RKO (cell line): ENCODE results near the gene SSUH2.

ENCODE experiments used
- DNase-seq: peaks from one replicate; pipeline ENCODE4 v3.0.0-alpha.2; 2016; ENCODE audit warnings: low spot score

SSUH2 gene

DNA sequence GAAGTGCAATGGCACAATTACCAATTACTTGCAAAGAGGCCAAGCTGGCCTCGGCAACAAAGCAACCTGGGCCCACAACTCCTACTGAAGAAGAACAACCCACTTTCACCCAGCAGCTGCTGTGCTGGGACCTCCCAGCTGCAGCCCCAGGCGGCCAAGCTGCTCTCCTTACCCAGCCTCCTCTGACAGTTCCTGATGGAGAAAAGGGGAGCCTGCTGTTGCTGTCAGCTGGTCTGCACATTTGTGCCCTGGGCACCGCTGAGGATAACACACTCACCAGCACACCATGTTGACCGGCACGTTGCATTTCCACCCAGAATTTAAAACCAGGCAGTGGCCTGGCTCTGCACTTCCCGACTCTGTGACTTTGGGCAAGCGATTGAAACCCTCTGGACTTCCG lies 33.6 kb downstream of the SSUH2 start:
- no peak for DNase-seq

DNA sequence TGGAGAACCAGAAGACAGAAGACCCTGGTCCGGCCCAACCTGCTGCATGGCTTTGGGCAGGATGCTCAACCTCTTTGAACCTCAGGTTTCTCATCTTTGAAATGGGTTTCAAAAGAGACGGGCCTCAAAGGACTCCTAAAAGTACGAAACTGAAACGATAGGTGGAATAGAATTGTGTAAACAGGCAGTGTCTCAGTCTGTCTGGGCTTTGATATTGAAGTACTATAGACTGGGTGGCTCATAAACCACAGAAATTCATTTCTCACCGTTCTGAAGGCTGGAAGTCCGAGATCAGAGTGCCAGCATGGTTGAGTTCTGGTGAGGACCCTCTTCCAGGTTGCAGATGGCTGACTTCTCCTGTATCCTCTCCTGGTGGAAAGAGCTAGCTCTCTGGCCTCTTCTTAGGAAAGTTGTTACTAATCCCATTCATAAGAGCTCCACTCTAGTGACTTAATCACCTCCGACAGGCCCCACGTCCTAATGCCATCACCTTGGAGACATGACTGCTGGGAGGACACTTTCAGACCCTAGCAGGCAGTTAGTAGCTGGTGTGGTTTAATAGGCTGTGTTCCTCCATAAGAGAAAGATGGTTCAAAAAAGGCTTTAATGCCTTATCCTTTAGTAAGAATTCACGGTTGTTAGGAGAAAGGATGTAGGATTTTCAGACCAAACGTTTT lies 35.7 kb downstream of the SSUH2 start:
- no peak for DNase-seq

DNA sequence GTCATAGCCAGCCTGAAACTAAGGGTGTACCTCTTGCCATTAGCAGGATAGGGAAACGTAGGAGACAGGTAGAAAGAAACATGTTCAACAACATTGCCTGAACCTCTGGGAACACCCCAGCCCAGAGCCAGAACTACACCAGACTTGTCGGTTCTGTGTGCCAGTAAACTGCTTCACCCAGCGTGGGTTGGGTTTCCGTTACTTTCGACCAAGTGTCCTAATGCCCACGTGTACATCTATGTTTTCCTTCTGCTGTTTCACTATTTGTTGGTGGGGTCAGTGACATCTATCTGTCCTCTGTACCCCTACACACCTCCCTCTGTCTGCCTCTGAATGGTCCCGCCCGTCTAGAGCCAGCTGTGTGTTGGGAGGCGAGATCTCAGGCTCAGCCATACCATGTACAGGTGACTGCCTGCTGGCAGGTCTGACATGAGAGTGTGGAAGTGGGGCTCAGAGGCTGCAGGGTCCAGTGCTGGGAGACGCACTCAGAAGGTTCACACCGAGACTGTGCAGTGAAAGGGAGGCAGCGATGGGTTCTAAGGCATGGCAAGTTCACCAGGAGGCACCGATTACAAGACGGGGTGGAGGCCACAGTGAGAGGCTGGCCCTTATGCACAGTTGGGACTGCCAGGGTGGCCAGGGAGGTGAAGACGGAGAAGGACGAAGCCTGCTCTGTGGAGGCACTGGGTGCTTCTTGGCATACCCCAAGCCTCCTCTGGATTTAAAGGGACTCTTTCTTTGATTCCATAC lies 36.4 kb downstream of the SSUH2 start:
- DNase-seq: no peak

DNA sequence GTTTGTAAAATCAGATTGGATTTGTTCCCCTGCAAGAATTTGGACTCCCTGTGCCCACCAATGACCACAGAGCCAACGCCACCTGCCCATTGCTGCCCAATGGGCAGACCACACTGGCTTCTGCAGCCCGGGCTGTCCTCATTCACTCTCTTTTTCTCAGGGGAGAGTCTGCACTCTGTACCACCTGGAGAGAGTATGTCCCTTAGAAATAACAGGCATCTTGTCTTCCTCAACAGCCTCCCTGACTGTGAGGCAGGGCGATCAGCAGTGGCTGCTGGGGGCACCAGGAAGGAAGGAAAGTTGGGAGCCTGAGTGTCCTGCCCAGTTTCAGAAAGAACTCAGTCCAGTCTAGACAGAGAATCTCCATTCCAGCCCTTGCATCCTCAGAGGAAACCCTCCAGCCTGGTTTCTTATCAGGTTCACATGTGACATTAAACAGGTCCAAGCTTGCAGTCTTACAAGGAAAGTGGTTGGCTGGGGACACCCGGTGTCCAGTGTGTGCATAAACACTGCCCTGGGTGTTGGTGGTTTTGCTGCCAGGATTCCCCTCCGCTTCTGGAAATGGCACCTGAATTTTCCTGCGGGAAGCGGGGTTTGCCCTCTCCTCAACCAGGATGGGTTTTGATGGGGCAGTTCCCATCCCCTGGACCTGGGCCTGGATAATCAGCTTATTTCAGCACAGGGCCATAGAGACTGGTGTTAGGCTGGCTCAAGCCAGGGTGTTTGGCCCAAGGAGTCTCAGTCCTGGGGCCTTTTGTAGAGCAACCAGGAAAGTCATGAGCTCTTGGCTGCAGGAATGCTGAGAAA lies 37.2 kb downstream of the SSUH2 start:
- peak; percentile 9 for DNase-seq

DNA sequence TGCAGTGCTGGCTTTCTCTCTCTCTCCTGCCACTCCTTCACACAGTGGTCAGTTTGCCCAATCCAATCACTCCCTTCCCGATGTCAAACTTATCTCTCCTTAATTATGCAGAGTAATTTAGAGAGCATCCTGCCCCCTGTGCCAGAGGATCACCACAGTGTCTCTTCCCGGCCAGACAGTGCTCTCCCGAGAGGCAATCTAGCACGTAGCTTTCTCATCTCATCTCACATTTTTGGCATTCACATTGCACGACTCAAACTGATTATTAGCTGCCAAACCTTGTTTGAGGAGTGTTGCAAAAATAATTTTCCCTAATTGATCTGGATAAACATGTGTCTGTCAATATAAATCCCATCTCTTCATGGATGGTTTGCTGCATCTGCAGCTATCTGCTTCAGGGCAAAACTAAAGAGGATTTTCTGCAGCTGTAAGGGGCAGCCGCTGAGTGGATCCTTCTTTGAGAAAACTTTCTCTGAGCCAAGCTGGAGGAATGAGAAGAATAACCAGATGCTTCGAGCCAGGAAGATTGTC lies 37.8 kb downstream of the SSUH2 start:
- no peak for DNase-seq

DNA sequence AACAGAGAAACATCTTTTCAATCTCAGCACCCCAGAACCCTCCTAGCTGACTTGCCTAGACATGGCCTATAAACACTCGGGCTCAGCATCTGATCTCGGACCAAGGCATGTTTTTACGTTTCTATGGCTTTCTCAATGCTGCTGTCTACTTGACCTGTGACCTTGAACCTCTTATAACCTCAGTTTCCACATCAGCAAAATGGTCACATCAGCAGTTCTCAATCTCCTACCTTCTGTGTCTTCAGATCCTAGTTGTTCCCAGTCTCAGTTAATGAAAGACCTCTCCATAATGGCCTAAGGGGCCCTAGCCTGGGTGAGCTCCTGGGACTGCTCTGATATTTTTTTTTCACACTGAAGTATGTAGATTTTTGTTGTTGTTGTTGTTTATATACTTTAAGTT lies 39.6 kb downstream of the SSUH2 start:
- no peak for DNase-seq

DNA sequence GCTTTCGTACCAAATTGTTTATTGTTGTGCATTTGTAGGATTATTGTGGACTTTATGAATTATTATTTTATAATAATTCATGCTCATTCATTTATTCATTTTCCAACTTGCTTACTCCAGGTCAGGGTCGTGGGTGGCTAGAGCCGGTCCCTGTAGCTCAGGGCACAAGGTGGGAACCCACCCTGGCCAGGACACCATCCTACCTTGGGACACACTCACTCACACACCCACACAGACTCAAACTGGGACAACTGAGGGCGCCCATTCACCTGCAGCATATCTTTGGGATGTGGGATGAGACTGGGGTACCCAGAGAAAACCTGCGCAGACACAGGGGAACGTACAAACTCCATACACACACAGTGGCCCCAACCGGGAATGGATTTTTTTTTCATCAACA lies 40.6 kb downstream of the SSUH2 start:
- DNase-seq: no peak

DNA sequence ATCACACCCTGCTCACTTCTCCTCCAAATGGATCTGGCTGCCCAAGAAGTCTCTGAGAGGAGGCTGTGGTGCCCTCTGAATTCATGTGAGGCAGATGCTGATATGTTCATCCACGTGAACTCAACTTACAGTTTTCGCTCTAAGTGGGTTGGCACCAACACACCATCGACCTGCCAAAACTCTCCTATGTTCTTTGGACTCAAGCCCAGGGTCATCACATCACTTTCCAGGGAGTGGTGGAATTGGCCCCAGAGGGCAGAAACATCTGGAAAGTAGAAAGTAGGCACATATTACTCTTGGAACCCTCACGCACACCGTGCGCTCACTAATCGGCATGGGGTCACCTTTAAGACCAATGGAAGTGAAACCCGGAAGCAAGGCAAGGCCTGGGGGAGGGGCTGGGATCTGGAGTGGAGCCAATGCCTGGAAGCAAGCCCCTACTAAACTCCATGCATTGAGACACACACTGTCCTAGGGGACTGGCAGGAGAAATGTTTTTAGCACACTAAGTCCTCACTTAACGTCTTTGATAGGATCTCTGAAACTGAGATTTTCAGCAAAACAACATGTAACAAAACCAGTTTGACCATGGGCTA lies 41.4 kb downstream of the SSUH2 start:
- DNase-seq: no peak

DNA sequence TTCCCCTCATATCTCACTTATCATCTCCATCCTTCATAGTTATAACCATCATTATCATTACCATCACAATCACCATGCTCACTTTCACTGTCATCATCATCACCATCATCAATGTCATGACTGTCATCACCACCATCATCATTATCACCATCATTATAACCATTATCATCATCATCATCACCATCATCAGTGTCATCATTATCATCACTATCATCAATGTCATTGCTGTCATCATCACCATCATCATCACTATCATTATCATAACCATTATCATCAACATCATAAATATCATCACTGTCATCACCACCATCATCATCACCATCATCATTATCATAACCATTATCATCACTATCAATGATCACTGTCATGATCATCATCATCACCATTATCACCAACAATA lies 44.1 kb downstream of the SSUH2 start:
- no peak for DNase-seq

DNA sequence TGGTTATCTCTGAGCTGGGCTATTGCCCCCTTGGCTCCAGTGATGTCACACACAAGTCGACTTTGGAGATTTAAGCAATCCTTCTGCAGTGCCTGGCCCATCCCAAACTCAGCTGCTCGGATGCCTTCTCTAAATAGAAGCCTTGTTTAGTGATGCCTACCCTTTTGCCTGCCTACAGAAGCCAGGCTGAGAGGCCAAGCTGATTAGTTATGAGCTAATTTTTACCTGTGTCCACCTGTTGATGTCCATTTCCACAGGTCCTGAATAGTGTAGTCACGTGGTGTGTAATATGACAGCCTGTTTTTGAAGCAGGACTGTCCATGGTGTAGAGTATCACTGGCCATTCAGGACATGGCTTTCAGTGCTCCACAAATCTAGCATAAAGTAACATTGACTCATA lies 45.5 kb downstream of the SSUH2 start:
- DNase-seq: no peak

DNA sequence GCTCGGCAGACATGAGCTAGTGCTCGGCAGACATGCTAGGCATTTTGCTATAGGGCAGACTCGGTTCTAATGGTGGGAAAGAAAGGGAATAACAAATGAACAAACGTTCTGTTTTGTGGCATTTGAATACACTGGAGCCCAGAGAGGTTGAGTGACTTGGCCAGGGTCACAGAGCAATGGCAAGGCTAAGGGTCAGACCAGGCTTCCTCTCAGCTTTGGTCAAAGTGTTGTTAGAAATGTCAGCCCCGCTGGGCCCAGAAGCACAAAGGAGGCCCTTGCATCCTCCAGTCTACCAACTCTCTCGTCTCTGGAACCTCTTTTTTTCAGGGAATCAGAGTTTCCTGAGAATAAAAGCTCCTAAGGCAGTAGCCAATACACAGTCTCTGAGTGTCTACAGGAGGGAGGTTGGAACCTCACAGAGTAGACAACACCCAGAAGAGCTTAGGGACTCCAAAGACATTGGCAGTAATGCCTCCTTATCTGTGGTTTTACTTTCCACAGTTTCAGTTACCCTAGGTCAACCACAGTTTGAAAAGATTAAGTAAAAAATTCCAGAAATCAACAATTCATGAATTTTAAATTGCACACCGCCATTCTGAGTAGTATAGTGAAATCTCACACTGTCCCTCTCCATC lies 47.3 kb downstream of the SSUH2 start:
- DNase-seq: no peak

DNA sequence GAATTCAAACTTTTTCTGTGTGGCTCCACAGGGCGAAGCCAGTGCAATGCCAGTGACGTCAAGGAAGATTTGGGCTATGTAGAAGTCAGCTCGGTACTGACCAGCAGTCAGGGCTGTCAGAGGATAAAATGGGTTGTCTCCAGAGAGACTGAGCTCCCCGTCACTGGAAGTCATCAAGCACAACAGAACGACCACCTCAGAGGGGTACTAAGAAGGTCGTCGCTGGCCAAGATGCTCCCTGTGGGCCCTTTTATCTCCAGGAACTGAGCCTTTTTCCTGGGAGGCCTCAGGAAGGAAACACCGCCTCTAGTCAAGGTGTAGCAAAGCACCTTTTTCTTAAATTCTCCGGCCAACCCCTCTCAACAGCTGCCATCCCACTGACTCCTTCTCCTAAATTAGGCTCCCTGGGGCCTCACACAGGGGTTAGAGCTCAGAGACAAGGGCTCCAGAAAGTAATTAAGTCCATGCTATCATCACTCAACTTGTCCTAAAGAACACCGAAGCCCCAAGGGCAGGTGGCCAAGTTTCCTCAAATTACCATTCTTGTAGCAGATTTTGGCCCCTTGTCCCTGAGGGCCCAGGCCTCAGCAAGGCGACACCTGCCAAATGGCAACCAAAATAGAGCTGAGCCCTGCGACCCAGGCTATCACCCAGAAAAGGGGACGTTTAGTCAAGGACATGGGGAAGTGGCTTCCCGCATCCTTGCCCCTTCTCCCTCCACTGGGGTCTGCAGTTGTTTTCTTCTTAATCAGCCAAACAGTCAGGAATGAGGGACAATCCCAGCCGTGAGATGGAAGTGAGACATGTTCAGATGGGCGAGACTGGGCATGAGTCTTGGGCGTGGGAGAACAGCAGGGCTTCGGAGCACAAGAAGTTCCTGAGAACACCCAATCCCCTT lies 48.0 kb downstream of the SSUH2 start:
- DNase-seq: no peak

DNA sequence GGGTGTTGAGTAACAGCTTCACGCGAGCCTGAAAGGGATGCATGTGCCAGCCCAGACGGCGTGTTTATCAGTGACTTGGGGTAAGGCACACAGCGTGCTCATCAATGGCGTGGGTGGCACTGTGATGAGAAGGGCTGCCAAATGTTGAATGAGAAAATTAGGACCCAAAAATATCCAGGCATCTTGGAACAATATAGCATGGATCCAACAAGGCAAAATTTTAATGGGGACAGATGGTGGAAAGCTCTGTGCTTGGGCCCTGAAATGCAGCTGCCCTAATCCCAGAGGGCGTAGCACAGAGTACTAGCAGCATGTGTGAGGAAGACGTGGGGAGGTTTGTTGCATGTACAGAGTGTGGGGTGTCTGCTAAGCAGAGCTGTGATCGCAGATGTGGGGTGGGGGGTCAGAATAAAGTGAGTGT lies 48.9 kb downstream of the SSUH2 start:
- DNase-seq: no peak

DNA sequence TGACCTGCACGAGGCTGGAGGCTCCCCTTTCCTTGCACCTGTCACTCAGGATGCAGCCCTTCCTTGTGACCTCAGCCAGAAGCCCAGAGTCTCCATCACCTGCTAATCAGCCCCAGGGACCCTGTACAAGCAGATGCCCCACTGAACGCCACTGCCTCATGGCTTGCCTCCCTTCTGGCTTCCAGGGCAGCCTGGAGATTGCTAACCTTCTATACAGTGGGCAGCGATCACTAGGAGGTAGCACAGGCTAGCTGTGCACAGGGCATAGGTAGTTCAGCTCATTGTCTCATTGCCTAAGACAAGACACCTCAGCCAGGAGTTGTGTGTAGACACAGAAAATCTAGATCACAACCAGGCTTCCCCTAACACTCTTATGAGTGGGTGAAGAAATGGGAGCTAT lies 49.3 kb downstream of the SSUH2 start:
- DNase-seq: no peak

DNA sequence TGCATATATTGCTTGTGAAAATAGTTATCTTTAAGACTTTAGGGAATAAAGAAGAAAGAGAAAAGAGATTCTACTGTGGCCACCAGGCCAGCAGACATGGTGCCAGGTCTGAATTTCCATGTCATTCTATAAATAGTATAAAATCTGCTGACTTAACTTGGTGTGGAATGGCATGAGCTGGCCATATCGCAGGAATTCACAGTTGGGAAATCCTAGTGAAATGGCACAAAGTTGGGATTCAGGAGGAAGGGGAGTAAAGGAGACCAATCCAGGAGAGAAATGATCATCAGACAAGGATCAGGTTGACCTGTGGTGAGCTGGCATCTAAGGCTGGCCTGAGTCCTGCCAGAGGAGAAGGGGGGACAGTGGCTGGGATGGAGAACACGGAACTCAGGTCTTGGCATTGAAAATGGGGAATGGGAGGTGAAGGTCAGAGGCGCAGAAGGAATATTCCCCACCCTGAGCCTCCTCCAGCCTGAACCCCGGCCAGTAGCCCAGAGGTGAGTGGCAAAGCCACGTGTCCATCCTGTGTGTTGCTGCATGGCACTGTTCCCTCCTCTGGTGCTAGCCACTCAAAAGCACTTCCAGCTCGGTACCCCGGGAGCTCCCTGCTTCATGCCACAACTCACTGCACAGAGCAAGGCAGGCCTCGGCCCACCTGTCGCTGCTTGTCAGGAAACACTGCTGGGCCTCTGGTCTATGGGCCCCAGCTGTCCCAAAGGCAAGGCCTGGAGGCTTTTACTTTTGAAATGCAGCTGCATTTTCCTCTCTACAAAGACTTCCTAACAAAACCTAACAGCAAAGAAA lies 51.4 kb downstream of the SSUH2 start:
- no peak for DNase-seq

DNA sequence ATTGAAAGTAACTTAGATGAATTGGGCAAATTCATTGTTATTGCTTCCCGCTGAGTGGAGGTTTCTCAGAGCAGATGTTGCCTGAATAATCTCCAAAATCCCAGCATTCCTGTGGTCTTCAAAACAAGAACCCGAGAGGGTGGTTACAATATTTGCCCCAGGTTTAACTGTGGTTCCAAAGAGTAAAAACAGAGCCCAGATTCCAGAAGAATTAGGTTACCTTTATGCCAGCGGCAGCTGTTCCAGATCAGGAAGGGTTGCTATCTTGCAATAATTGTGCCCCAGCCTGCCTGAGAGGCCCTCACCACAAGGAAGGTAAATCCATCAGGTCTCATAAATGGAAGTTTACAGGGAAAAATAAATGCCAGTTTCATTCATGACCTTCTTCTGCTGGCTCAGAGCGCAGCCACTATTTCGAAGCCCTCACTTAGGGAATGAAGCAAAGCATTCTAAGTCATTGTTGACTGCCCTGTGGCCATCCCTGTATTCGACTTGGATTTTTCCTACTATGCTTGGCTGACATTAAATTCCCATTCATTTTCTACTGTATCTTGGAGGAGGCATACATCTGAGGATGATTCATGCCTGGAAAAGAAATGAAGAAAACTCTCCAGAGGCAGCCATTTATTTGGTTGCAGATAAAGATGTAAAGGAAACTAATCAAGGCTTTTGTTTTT lies 54.6 kb downstream of the SSUH2 start:
- no peak for DNase-seq

DNA sequence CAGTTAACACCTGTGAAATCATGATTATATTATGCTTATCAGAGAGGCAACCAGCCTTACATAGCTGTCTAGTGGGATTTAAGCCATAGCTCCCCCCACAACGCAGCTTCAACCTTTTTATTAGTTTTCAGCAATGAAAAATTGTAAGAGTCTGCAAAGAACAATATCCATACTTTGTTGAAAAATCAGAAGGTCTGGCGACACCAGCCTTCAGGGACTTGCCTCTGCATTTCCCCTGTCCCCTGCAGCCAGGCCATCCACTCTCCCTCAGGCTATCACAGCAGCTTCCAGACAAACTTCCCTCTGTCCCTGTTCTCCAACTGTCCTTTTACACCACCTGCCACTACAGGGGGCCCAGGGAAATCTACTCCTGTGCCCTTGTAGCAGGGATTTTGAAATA lies 59.9 kb downstream of the SSUH2 start:
- DNase-seq: no peak

DNA sequence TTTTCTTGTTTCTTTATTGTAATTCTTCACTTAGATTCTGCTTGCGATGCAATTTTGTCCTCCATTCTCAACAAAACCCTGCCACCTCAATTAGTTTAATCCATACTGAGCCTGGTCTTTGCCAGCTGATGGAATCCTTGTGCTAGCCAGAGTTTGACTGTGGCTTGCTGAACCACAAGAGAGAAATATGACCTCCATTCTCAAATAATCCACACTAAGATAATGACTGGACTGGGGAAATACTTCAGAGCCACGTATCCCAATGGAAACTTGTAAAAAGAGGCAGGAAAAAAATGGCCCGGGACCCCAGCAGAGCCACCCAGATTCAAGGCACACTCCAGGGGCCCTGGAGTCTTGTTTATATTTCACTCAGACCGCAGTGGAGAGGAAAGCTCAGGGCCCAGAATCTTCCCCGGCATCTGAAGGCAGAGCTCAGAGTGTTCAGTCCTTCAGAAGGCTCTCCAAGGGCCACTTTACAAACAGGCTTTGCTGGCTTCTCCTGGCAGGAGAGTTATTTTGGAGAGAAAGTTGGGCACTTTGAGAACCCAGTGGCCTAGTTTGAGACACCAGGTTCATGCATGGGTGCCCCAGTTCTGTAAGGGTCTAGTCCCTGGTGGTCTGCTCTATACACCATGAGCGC lies 62.7 kb downstream of the SSUH2 start:
- DNase-seq: no peak

DNA sequence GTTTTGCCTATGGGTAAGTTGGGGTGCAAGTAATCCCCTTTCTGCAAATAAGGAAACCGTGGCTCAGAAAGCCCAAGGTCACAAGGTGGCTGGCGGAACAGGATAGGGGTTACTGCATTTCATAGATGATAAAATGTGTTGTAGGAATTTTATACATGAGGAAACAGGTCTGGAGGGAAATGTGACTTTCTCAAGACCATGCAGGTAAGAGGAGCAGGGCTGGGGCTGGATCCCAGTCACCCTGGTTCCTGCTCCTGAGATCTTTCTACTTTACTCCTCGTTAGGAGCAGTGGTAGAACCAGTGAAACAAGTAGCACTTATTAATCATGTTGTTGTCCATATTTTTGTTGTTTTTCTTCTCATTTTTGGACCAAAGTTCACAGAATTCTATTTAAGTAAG lies 63.2 kb downstream of the SSUH2 start:
- no peak for DNase-seq
